ENCODE data around the gene FGF9. TPM values are rescaled to one million over a fixed set of nuclear protein-coding genes. Genes with fewer than 3 reads are reported as not detected.
A peak's percentile ranks its signal among the peaks of the same experiment; 100 is the strongest.

FGF9 gene
- total RNA-seq = under 1 TPM; 0.11 to 0.46 (median 0.14) TPM

GRCh38 chr13:21670883-21671619 lies at the start of gene FGF9:
Gene FGF9, plus strand, starts transcription at chr13:21671073. Its CDS starts 840 bp downstream, at chr13:21671913.
- H3K4me1 ChIP-seq = peaks cover 26 to 41% of the 10 kb centered on the region in 2 donors

GRCh38 chr13:21625366-21625765 lies 45.5 kb upstream of the FGF9 start:
- H3K27ac ChIP-seq = no peak overlapping the region
- H3K4me1 ChIP-seq = no peaks in the 10 kb centered on the region
- no peaks in the 10 kb centered on the region for H3K36me3 ChIP-seq
- no peaks in the 10 kb centered on the region for H3K27me3 ChIP-seq
- intact Hi-C loops (cut with DNase I) = no loop called here
- peak in 1 of 2 donors; percentile 8 for DNase-seq
- TF ChIP-seq POLR2A (IDR thresholded peaks at IDR 0.05) (no peak), CTCF (IDR thresholded peaks at IDR 0.05) (peak in 2 of 6 experiments; percentile 30 to 42)
- no peaks in the 10 kb centered on the region for H3K9me3 ChIP-seq
- no peak overlapping the region for H3K4me3 ChIP-seq (replicated peaks in 1 of 3)
- WGBS, 2 donors = 59 to 64% methylated on average over 8 of the region's 8 CpGs

More at GRCh38 chr13:21670883-21671619, at the start of gene FGF9:
- H3K4me3 ChIP-seq (replicated peaks in 1 of 3) = peak within 1 kb of the TSS; percentile 3 to 54 (median 50)
- peak; percentile 79 to 83 for DNase-seq
- 0 to 1% methylated on average over 53 to 55 of the region's 62 CpGs for WGBS, 2 donors
- no peaks in the 10 kb centered on the region for H3K36me3 ChIP-seq
- no peaks in the 10 kb centered on the region for H3K27me3 ChIP-seq
- H3K9me3 ChIP-seq = no peaks in the 10 kb centered on the region
- peak in 1 of 2 donors; percentile 66 for TF ChIP-seq POLR2A (IDR thresholded peaks at IDR 0.05)
- TF ChIP-seq CTCF (IDR thresholded peaks at IDR 0.05) = peak in 1 of 6 experiments; percentile 17
- no peak within 1 kb of the TSS for H3K27ac ChIP-seq
- intact Hi-C loops (cut with DNase I) = no loop called here

DNA sequence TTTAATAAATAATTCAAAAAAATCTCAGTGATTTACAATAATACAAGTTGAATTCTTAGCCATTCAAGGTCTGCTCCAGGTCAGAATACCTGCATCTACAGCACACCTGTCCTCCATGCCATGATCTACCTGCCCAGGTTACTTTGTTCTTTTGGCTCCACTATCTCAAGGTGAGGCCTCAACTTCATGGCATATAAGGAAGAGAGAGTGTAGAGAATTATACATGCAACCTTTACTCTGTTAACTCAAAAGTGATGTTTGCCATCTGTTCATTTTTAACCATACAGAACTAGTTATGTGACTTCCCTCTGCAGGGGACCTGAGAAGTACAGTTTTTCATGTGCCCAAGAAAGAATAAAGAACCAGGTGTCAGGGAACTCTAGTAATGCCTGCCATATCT lies 38.7 kb upstream of the FGF9 start:
- Histone ChIP-seq H3K27me3 (no peaks in the 10 kb centered on the region), H3K36me3 (no peaks in the 10 kb centered on the region), H3K4me1 (peaks cover 0 to 4% of the 10 kb centered on the region in 2 donors), H3K9me3 (no peaks in the 10 kb centered on the region), H3K27ac (no peak overlapping the region), H3K4me3 (replicated peaks in 1 of 3) (no peak overlapping the region)
- intact Hi-C loops (cut with DNase I) = no loop called here
- TF ChIP-seq POLR2A (IDR thresholded peaks at IDR 0.05) (no peak), CTCF (IDR thresholded peaks at IDR 0.05) (no peak)
- no peak for DNase-seq

DNA sequence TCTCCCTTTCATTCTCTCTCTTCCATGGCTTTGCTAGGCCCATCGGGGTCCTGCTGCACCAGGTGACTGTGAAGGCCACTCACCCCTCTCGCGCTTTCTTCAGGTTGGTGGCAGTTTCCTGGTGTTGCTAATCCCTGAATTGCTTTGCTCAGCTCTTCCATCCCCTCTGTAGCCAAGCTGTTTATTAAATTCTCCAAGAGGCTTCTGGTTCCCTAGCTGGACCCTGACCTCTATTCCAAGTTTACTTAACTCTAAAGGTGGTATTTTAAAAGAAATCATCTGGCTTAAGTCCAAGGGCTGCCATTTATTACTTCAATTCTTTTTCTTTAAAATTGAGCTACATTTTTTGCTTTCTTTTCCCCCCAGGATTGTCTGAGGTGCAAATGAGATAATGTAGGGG lies 34.2 kb upstream of the FGF9 start:
- no peaks in the 10 kb centered on the region for H3K36me3 ChIP-seq
- DNase-seq = no peak
- H3K27ac ChIP-seq = no peak overlapping the region
- no peak overlapping the region for H3K4me3 ChIP-seq (replicated peaks in 1 of 3)
- intact Hi-C loops (cut with DNase I) = no loop called here
- 77 to 86% methylated on average over 3 of the region's 3 CpGs for WGBS, 2 donors
- TF ChIP-seq POLR2A (IDR thresholded peaks at IDR 0.05) = no peak
- TF ChIP-seq CTCF (IDR thresholded peaks at IDR 0.05) = no peak
- H3K27me3 ChIP-seq = no peaks in the 10 kb centered on the region
- H3K9me3 ChIP-seq = no peaks in the 10 kb centered on the region
- H3K4me1 ChIP-seq = peaks cover 0 to 7% of the 10 kb centered on the region in 2 donors

GRCh38 chr13:21637296-21637695 lies 33.6 kb upstream of the FGF9 start:
- 55 to 58% methylated on average over 13 of the region's 13 CpGs for WGBS, 2 donors
- H3K27ac ChIP-seq = no peak overlapping the region
- intact Hi-C loops (cut with DNase I) = no loop called here

More at GRCh38 chr13:21637296-21637695, 33.6 kb upstream of the FGF9 start:
- H3K4me1 ChIP-seq = peaks cover 0 to 7% of the 10 kb centered on the region in 2 donors
- H3K27me3 ChIP-seq = no peaks in the 10 kb centered on the region
- peak; percentile 83 to 88 for DNase-seq
- no peak overlapping the region for H3K4me3 ChIP-seq (replicated peaks in 1 of 3)
- H3K9me3 ChIP-seq = no peaks in the 10 kb centered on the region
- TF ChIP-seq POLR2A (IDR thresholded peaks at IDR 0.05) = no peak
- no peak for TF ChIP-seq CTCF (IDR thresholded peaks at IDR 0.05)
- no peaks in the 10 kb centered on the region for H3K36me3 ChIP-seq
